PC-3 (cell line): ENCODE measurements around the gene ADCK2. TPM values are rescaled to one million over a fixed set of nuclear protein-coding genes. Genes with fewer than 3 reads are reported as not detected.

Experiments
- ATAC-seq: fragments of 200-7000 bp; cut with Tn5 transposase; 2 replicates; pipeline ENCODE4 v1.9.1; 2020; ENCODE audit warnings: mild to moderate bottlenecking, moderate library complexity
- BruUV-seq: library from RNA; stranded (reverse); fragments of 400-500 nt; replicated peaks from 2 replicates; lab custom pipeline; 2021; lab: Mats Ljungman, UMichigan
- CTCF ChIA-PET: fragments of 300-600 bp; sonication (Branson Sonifier 250); formaldehyde crosslinking; loops from one replicate; lab custom pipeline; 2022; ENCODE audit warnings: antibody characterized with exemption; lab: Charles Lee
- POLR2A ChIA-PET: fragments of 300-600 bp; sonication (Branson Sonifier 250); formaldehyde crosslinking; loops from one replicate; lab custom pipeline; 2022; ENCODE audit warnings: antibody characterized with exemption; ENCODE audit not compliant: unreplicated experiment; lab: Charles Lee
- DNase-seq: peaks from one replicate; pipeline ENCODE4 v3.0.0-alpha.2; 2015
- H2AFZ ChIP-seq: fragments of 300-600 bp; sonication (generic); 2 replicates; pipeline ENCODE4 v1.6.0; 2016; ENCODE audit warnings: antibody characterized with exemption, low read length
- H3F3A ChIP-seq: fragments of 300-600 bp; sonication (generic); one replicate; pipeline ENCODE4 v1.6.0; 2017; ENCODE audit warnings: antibody characterized with exemption, low read length, control low read depth, mild to moderate bottlenecking; ENCODE audit not compliant: unreplicated experiment
- H3K27ac ChIP-seq: fragments of 300-600 bp; sonication (generic); 2 replicates; pipeline ENCODE4 v1.5.1; 2016; ENCODE audit warnings: mild to moderate bottlenecking, low read length
- H3K27me3 ChIP-seq: fragments of 300-600 bp; sonication (generic); 2 replicates; pipeline ENCODE4 v1.6.1; 2016; ENCODE audit warnings: low read length, mixed read lengths
- H3K36me3 ChIP-seq: fragments of 300-600 bp; sonication (generic); 2 replicates; pipeline ENCODE4 v1.6.1; 2016; ENCODE audit warnings: low read depth, mixed run types, low read length, mixed read lengths
- H3K4me1 ChIP-seq: fragments of 300-600 bp; sonication (generic); 2 replicates; pipeline ENCODE4 v1.5.1; 2016; ENCODE audit warnings: low read length; ENCODE audit not compliant: insufficient read depth
- H3K4me2 ChIP-seq: fragments of 300-600 bp; sonication (generic); 2 replicates; pipeline ENCODE4 v1.6.0; 2016; ENCODE audit warnings: low read length
- H3K4me3 ChIP-seq: fragments of 300-600 bp; sonication (generic); 2 replicates; pipeline ENCODE4 v1.5.1; 2016; ENCODE audit warnings: mild to moderate bottlenecking, low read length, mixed read lengths
- H3K79me2 ChIP-seq: fragments of 300-600 bp; sonication (generic); 2 replicates; pipeline ENCODE4 v1.6.1; 2017; ENCODE audit warnings: low read length, mixed read lengths
- H3K9ac ChIP-seq: fragments of 300-600 bp; sonication (generic); 2 replicates; pipeline ENCODE4 v1.6.0; 2016; ENCODE audit warnings: mild to moderate bottlenecking, low read length
- H3K9me2 ChIP-seq: fragments of 300-600 bp; sonication (generic); replicated peaks from 2 replicates; pipeline ENCODE4 v1.6.1; 2016; ENCODE audit warnings: mixed run types, low read length, mixed read lengths
- H3K9me3 ChIP-seq: fragments of 300-600 bp; sonication (generic); 2 replicates; pipeline ENCODE4 v1.6.1; 2016; ENCODE audit warnings: low read length, mixed read lengths
- H4K20me1 ChIP-seq: fragments of 300-600 bp; sonication (generic); 2 replicates; pipeline ENCODE4 v1.6.1; 2016; ENCODE audit warnings: low read length, mixed read lengths
- EZH2 ChIP-seq: fragments of 300-600 bp; sonication (generic); IDR thresholded peaks from one replicate; pipeline ENCODE4 v1.6.1; 2017; ENCODE audit warnings: antibody characterized with exemption, mild to moderate bottlenecking, low read length; ENCODE audit not compliant: unreplicated experiment
- EZH2phosphoT487 ChIP-seq: fragments of 300-600 bp; sonication (generic); IDR thresholded peaks from 2 replicates; pipeline ENCODE4 v1.6.1; 2018; ENCODE audit warnings: mild to moderate bottlenecking, antibody characterized with exemption, low read length, borderline replicate concordance
- intact Hi-C: fragments of 100-400 bp; cut with micrococcal nuclease; formaldehyde crosslinking; loops from 2 replicates; pipeline ENCODE4 v1.9.0; 2023
- total RNA-seq: library from RNA; depleted of rRNA; stranded (reverse); fragments of >200 nt; gene quantifications from 2 replicates; pipeline ENCODE4 v1.2.3, GENCODE V29; 2014
- TF ChIP-seq, protein P1 (sequence below): fragments of 300-600 bp; sonication (generic); conservative IDR thresholded peaks from 2 replicates; pipeline ENCODE4 v1.5.1; 2017; ENCODE audit warnings: antibody characterized with exemption, low read depth, mild to moderate bottlenecking, low read length

Gene ADCK2
- total RNA-seq, 1 experiment from 2014 or later: 29.4 TPM

DNA sequence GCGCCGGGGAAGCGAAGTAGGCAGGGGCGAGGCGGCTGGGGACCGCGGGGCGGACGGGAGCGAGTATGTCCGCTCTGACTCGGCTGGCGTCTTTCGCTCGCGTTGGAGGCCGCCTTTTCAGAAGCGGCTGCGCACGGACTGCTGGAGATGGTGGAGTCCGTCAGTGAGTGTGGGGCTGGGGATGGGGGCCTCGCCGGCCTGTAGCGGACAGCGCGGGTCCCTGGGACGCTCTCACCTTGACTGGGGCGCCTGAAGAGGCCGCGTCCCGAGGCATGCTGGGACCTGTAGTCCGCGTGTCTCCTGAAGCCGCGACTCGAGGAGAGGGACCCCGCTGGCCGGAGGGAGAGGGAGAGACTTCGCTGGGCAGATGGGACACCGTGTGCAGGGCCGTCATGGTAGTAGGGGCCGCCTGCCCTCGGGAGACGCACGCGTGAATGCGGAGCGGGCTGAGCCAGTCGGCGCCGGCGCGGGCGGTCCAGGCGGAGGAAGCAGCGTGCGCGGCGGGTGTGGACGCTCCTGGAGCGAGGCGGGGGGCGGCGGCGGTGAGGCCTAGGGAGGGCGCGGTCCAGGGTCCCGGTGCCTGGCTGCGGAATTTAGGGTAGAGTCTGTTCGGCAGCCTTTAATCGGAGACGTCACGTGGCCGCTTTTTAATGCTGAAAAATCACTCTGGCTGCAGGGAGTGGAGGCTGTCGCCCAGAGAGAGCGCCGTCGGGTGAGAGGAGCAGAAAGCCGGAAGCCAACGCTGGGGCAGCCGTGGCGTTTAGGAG is 24.1 kb downstream of the ADCK2 start, which contains the start of gene NDUFB2:
Gene NDUFB2 (plus strand): TSS at position 29 of the 767 bp plus-strand sequence. CDS start 37 bp downstream, at position 66.
- Histone ChIP-seq H4K20me1 (peaks cover 8% of the 10 kb centered on the region; the same call in 1 of the 2 replicates), H3K4me3 (peak within 1 kb of the TSS; percentile 88), H3K9me2 (no peaks in the 10 kb centered on the region), H3K9ac (peak within 1 kb of the TSS; percentile 90), H3K79me2 (peaks cover 49% of the 10 kb centered on the region), H3K36me3 (no peaks in the 10 kb centered on the region), H3K4me2 (peak within 1 kb of the TSS; percentile 89), H3K27ac (peak within 1 kb of the TSS; percentile 57), H3F3A (no peaks in the 10 kb centered on the region), H3K9me3 (no peaks in the 10 kb centered on the region), H3K27me3 (no peaks in the 10 kb centered on the region), H3K4me1 (peaks cover 17% of the 10 kb centered on the region; the same call in 1 of the 2 replicates), H2AFZ (peak within 1 kb of the TSS; percentile 81)
- no TSS peak for BruUV-seq
- DNase-seq (peak; percentile 61), ATAC-seq (peak; percentile 88)
- no peak for TF ChIP-seq EZH2
- TF ChIP-seq, protein P1, sequence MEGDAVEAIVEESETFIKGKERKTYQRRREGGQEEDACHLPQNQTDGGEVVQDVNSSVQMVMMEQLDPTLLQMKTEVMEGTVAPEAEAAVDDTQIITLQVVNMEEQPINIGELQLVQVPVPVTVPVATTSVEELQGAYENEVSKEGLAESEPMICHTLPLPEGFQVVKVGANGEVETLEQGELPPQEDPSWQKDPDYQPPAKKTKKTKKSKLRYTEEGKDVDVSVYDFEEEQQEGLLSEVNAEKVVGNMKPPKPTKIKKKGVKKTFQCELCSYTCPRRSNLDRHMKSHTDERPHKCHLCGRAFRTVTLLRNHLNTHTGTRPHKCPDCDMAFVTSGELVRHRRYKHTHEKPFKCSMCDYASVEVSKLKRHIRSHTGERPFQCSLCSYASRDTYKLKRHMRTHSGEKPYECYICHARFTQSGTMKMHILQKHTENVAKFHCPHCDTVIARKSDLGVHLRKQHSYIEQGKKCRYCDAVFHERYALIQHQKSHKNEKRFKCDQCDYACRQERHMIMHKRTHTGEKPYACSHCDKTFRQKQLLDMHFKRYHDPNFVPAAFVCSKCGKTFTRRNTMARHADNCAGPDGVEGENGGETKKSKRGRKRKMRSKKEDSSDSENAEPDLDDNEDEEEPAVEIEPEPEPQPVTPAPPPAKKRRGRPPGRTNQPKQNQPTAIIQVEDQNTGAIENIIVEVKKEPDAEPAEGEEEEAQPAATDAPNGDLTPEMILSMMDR: no peak
- TF ChIP-seq EZH2phosphoT487: no peak
- intact Hi-C loops: loop anchor here (1.0 kb wide), 1 partner anchor 24 kb away; no protein-coding TSS in a partner anchor
- CTCF ChIA-PET: interaction anchor here (0.6 kb wide), 1 partner anchor 99 kb away, joined by 11 read pairs; no protein-coding TSS in a partner anchor
- POLR2A ChIA-PET: no interaction called here

DNA sequence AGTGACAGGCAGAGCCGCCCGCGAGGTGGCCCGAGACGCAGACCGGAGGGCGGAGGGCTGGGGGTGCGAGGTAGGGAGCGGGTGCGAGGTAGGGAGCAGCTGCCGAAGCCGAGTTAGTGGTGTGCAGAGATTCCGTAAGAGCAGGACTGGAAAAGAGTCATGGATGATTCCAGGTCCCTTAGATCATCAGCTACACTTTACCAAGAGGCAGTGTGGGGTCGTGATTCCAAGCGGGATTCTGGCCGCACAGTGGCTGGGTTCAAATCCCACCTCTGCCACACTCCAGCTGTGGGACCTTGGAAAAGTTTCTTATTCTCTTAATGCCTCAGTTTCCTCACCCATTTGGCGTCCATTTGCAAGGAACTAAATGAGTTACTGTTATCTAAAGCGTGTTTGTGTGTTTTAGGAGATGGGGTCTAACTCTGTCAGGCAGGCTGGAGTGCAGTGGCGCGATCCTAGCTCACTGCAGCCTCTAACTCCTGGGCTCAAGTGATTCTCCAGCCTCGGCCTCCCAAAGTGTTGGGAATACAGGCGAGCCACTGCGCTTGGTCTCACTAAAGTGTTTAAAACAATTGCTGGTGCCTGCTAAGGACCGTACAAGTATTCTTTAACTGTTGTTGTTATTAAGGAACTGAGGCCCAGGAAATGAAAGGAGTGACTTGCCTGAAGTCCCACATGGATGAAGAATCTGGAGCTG is 24.9 kb downstream of the ADCK2 start:
- DNase-seq (no peak), ATAC-seq (no peak)
- no peaks in the 10 kb centered on the region for H3F3A ChIP-seq
- peak overlapping the region; percentile 88 for H3K4me3 ChIP-seq
- CTCF ChIA-PET: no interaction called here
- POLR2A ChIA-PET: no interaction called here
- TF ChIP-seq EZH2 (no peak), EZH2phosphoT487 (no peak)
- TF ChIP-seq, protein P1: no peak
- peak overlapping the region; percentile 57; the same call in 1 of the 2 replicates for H3K27ac ChIP-seq
- peak overlapping the region; percentile 81 for H2AFZ ChIP-seq
- 0 out of 2 replicates have a peak, but pooled peaks cover 2% of the 10 kb centered on the region for H3K36me3 ChIP-seq
- no peaks in the 10 kb centered on the region for H3K27me3 ChIP-seq
- peak overlapping the region; percentile 89 for H3K4me2 ChIP-seq
- peak overlapping the region; percentile 90 for H3K9ac ChIP-seq
- peaks cover 17% of the 10 kb centered on the region; the same call in 1 of the 2 replicates for H3K4me1 ChIP-seq
- H3K9me2 ChIP-seq: no peaks in the 10 kb centered on the region
- BruUV-seq: TSS peak; percentile 29
- no peaks in the 10 kb centered on the region for H3K9me3 ChIP-seq
- peaks cover 8% of the 10 kb centered on the region; the same call in 1 of the 2 replicates for H4K20me1 ChIP-seq
- intact Hi-C loops: no loop called here
- peaks cover 57% of the 10 kb centered on the region for H3K79me2 ChIP-seq
